HG02884 (cell line): ENCODE measurements around the gene LRRC49.

ENCODE experiments used
- ATAC-seq: cut with Tn5 transposase; IDR thresholded peaks from one replicate; pipeline ENCODE4 v1.9.1; 2021; ENCODE audit warnings: mild to moderate bottlenecking, moderate library complexity; ENCODE audit not compliant: unreplicated experiment

The LRRC49 gene

GRCh38 chr15:71048913-71049675 lies 156.5 kb downstream of the LRRC49 start:
- ATAC-seq = no peak

- no peak for ATAC-seq
Measured at GRCh38 chr15:71049706-71050422, 157.2 kb downstream of the LRRC49 start.

- ATAC-seq = no peak
Measured at GRCh38 chr15:71050461-71050860, 157.8 kb downstream of the LRRC49 start.

GRCh38 chr15:71051539-71051938 lies 158.9 kb downstream of the LRRC49 start:
- no peak for ATAC-seq

- ATAC-seq = no peak
Measured at GRCh38 chr15:71052356-71052755, 159.7 kb downstream of the LRRC49 start.

GRCh38 chr15:71054286-71054952 lies 161.8 kb downstream of the LRRC49 start:
- no peak for ATAC-seq

GRCh38 chr15:71055461-71055860 lies 162.8 kb downstream of the LRRC49 start:
- ATAC-seq = no peak

- no peak for ATAC-seq
Measured at GRCh38 chr15:71056111-71056510, 163.5 kb downstream of the LRRC49 start.

- ATAC-seq = no peak
Measured at GRCh38 chr15:71057143-71057542, 164.5 kb downstream of the LRRC49 start.

GRCh38 chr15:71057581-71057980 lies 165.0 kb downstream of the LRRC49 start:
- ATAC-seq = no peak

- no peak for ATAC-seq
Measured at GRCh38 chr15:71060983-71061382, 168.4 kb downstream of the LRRC49 start.

- ATAC-seq = no peak
Measured at GRCh38 chr15:71066983-71067382, 174.4 kb downstream of the LRRC49 start.

- no peak for ATAC-seq
Measured at GRCh38 chr15:71069693-71070092, 177.1 kb downstream of the LRRC49 start.

GRCh38 chr15:71071529-71071928 lies 178.9 kb downstream of the LRRC49 start:
- no peak for ATAC-seq

GRCh38 chr15:71072423-71072822 lies 179.8 kb downstream of the LRRC49 start:
- no peak for ATAC-seq

- ATAC-seq = no peak
Measured at GRCh38 chr15:71078506-71079207, 186.0 kb downstream of the LRRC49 start.

- no peak for ATAC-seq
Measured at GRCh38 chr15:71079208-71080044, 186.8 kb downstream of the LRRC49 start.

GRCh38 chr15:71080166-71080565 lies 187.5 kb downstream of the LRRC49 start:
- ATAC-seq = no peak

GRCh38 chr15:71080705-71081104 lies 188.1 kb downstream of the LRRC49 start:
- ATAC-seq = no peak

GRCh38 chr15:71082803-71083202 lies 190.2 kb downstream of the LRRC49 start:
- ATAC-seq = no peak
